Karpas-422 (cell line): ENCODE data around the gene AIP. TPM values are rescaled to one million over a fixed set of nuclear protein-coding genes. Genes with fewer than 3 reads are reported as not detected.

Experiments used
- DNase-seq: peaks from one replicate; pipeline ENCODE4 v3.0.0-alpha.2; 2015
- H2AFZ ChIP-seq: fragments of 200-600 bp; sonication (generic); 2 replicates; pipeline ENCODE4 v1.6.1; 2014; ENCODE audit warnings: antibody characterized with exemption, low read length, mixed read lengths
- H3K27ac ChIP-seq: fragments of 200-600 bp; sonication (generic); 2 replicates; pipeline ENCODE4 v1.5.1; 2014; ENCODE audit warnings: mild to moderate bottlenecking, low read length, moderate library complexity
- H3K27me3 ChIP-seq: fragments of 200-600 bp; sonication (generic); 2 replicates; pipeline ENCODE4 v1.6.1; 2014; ENCODE audit warnings: low read length, mixed read lengths
- H3K36me3 ChIP-seq: fragments of 200-600 bp; sonication (generic); 2 replicates; pipeline ENCODE4 v1.6.1; 2014; ENCODE audit warnings: low read length, mixed read lengths; ENCODE audit not compliant: insufficient read depth
- H3K4me1 ChIP-seq: fragments of 200-600 bp; sonication (generic); 2 replicates; pipeline ENCODE4 v1.6.1; 2014; ENCODE audit warnings: mild to moderate bottlenecking, low read length, mixed read lengths
- H3K4me2 ChIP-seq: fragments of 200-600 bp; sonication (generic); 2 replicates; pipeline ENCODE4 v1.6.1; 2014; ENCODE audit warnings: low read length, low read depth, mild to moderate bottlenecking; ENCODE audit not compliant: poor library complexity, severe bottlenecking
- H3K4me3 ChIP-seq: fragments of 200-600 bp; sonication (generic); 2 replicates; pipeline ENCODE4 v1.5.1; 2014; ENCODE audit warnings: mild to moderate bottlenecking, antibody characterized with exemption, low read length, mixed read lengths
- H3K79me2 ChIP-seq: fragments of 200-600 bp; sonication (generic); 2 replicates; pipeline ENCODE4 v1.6.1; 2014; ENCODE audit warnings: mild to moderate bottlenecking, low read length, mixed read lengths
- H3K9ac ChIP-seq: fragments of 200-600 bp; sonication (generic); 2 replicates; pipeline ENCODE4 v1.6.0; 2014; ENCODE audit warnings: low read length
- H3K9me2 ChIP-seq: fragments of 200-600 bp; sonication (generic), shearing (Covaris generic); replicated peaks from 2 replicates; pipeline ENCODE4 v1.6.0; 2014; ENCODE audit warnings: mild to moderate bottlenecking, low read length, moderate library complexity; ENCODE audit not compliant: insufficient read depth
- H3K9me3 ChIP-seq: fragments of 300-700, 200-600 bp; sonication (generic); 2 replicates; pipeline ENCODE4 v1.6.1; 2014; ENCODE audit warnings: low read length, mixed read lengths
- H4K20me1 ChIP-seq: fragments of 200-600 bp; sonication (generic); 2 replicates; pipeline ENCODE4 v1.6.1; 2014; ENCODE audit warnings: mild to moderate bottlenecking, antibody characterized with exemption, low read length, low read depth; ENCODE audit not compliant: insufficient read depth
- total RNA-seq: library from RNA; depleted of rRNA; stranded (reverse); fragments of >200 nt; shearing (Covaris generic); gene quantifications from 2 replicates; pipeline ENCODE4 v1.2.3, GENCODE V29; 2014; ENCODE audit warnings: low replicate concordance; rRNA removed

AIP gene
- total RNA-seq, result 51.8 and 119 TPM in 2 replicates

DNA sequence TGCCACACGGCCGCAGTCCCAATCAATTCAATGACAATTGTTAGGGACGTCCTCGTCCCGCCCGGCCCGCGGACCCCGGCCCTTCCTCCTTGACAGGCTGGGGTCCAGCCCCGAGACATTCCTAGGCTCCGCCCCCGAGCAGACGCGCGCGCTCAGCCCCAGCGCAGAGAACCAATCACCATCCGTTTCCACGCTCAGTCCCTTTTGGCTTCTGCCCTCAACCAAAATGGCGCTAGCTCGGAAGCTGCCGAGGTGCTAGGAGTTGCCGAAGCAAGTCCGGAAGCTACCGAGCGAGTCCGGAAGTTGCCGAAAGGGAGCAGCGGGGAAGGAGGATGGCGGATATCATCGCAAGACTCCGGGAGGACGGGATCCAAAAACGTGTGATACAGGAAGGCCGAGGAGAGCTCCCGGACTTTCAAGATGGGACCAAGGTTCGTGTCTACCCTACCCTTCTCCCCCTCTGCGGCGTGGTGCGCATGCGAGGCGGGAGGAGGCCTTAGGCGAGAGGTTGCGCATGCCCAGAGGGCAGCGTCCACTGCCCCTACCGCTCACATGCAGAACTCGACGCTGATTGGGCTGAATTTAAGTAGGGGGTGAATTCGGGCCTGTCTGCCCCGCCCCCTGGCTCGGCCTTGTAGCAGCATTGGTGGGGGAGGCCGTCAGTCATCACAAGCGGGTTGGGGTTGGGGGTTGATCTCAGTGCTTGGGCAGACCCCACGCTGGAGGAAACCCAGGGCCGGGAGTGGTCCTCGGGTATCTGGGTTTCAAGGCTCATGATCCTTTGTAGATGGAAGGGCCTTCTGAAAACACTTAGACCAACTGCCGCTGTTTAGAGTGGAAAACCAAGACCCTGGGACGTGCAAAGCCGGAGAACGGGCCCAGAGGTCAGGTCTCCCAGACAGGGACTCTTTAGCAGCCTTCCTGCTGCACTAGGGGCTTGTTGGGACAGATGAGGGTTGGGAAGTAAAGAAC is at the start of gene AIP:
Gene AIP, plus strand, starts transcription at position 200 of the 972 bp plus-strand sequence. Its CDS starts 133 bp downstream, at position 333.
- H3K27me3 ChIP-seq, result no peaks in the 10 kb centered on the region
- peak within 1 kb of the TSS; percentile 60 for H3K4me3 ChIP-seq
- H2AFZ ChIP-seq, result peak within 1 kb of the TSS; percentile 75
- no peaks in the 10 kb centered on the region for H3K9me3 ChIP-seq
- no peaks in the 10 kb centered on the region for H3K36me3 ChIP-seq
- no peaks in the 10 kb centered on the region for H3K9me2 ChIP-seq
- H3K79me2 ChIP-seq, result peaks cover 15% of the 10 kb centered on the region
- H4K20me1 ChIP-seq, result no peaks in the 10 kb centered on the region
- peaks cover 46% of the 10 kb centered on the region for H3K4me1 ChIP-seq
- DNase-seq, result peak; percentile 99
- H3K4me2 ChIP-seq, result peak within 1 kb of the TSS; percentile 80
- peak within 1 kb of the TSS; percentile 88 for H3K27ac ChIP-seq
- peak within 1 kb of the TSS; percentile 70 for H3K9ac ChIP-seq

GRCh38 chr11:67433536-67434394 is 49.1 kb upstream of the AIP start:
- peaks cover 28% of the 10 kb centered on the region for H3K79me2 ChIP-seq
- H3K4me2 ChIP-seq, result peak overlapping the region; percentile 73
- H3K9me2 ChIP-seq, result no peaks in the 10 kb centered on the region
- H3K4me1 ChIP-seq, result peaks cover 64% of the 10 kb centered on the region
- H4K20me1 ChIP-seq, result peaks cover 7% of the 10 kb centered on the region; the same call in 1 of the 2 replicates
- H3K4me3 ChIP-seq, result peak overlapping the region; percentile 86; the same call in 1 of the 2 replicates
- no peaks in the 10 kb centered on the region for H3K27me3 ChIP-seq
- DNase-seq, result peak; percentile 68
- H3K9ac ChIP-seq, result peak overlapping the region; percentile 95
- H2AFZ ChIP-seq, result no peak overlapping the region
- peak overlapping the region; percentile 100 for H3K27ac ChIP-seq
- no peaks in the 10 kb centered on the region for H3K9me3 ChIP-seq
- peaks cover 5% of the 10 kb centered on the region; the same call in 1 of the 2 replicates for H3K36me3 ChIP-seq

DNA sequence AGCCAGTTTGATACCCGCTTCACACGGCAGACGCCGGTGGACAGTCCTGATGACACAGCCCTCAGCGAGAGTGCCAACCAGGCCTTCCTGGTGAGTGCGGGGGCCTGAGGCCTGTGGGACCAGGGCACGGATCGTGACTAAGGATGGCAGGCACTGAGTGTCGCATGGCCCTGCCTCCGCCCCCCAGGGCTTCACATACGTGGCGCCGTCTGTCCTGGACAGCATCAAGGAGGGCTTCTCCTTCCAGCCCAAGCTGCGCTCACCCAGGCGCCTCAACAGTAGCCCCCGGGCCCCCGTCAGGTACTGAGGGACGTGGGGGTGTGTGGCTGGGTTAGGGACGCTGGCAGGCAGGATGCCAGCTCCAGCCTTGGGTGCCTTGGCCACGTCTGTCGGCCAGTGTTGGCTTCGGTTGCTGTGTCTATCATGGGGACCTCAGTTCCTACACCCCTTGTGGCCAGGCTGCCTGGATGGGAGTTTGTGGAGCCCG is 48.4 kb upstream of the AIP start:
- Histone ChIP-seq H3K36me3 (peaks cover 5% of the 10 kb centered on the region; the same call in 1 of the 2 replicates), H3K4me2 (peak overlapping the region; percentile 73), H4K20me1 (peaks cover 7% of the 10 kb centered on the region; the same call in 1 of the 2 replicates), H3K4me1 (peaks cover 66% of the 10 kb centered on the region), H3K27me3 (no peaks in the 10 kb centered on the region), H3K4me3 (peak overlapping the region; percentile 86; the same call in 1 of the 2 replicates), H2AFZ (no peak overlapping the region), H3K9ac (peak overlapping the region; percentile 95), H3K79me2 (peaks cover 28% of the 10 kb centered on the region), H3K9me2 (no peaks in the 10 kb centered on the region), H3K27ac (peak overlapping the region; percentile 100), H3K9me3 (no peaks in the 10 kb centered on the region)
- DNase-seq, result peak; percentile 73

DNA sequence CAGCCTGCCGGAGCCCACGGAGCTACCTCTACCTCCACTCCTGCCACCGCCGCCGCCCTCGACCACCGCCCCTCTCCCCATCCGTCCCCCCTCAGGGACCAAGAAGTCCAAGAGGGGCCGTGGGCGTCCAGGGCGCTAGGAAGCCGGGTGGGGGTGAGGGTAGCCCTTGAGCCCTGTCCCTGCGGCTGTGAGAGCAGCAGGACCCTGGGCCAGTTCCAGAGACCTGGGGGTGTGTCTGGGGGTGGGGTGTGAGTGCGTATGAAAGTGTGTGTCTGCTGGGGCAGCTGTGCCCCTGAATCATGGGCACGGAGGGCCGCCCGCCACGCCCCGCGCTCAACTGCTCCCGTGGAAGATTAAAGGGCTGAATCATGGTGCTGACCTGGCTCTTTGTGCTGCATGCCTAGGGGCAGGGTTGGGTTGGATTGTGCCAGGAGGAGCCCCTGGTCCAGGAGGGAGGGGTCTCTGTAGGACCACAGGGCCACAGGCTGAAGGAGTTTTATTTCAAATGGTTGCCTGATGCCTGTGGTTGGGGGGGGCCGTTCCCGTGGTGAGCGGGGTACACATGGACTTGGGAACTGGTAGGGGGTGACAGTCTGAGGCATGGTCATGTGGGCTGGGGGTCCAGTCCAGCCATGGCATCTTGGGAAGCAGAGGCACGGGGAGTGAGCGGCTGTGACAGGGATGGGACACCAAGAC is 47.6 kb upstream of the AIP start:
- peak overlapping the region; percentile 95 for H3K9ac ChIP-seq
- H3K9me2 ChIP-seq, result no peaks in the 10 kb centered on the region
- H3K4me2 ChIP-seq, result peak overlapping the region; percentile 73
- peak overlapping the region; percentile 100 for H3K27ac ChIP-seq
- H3K36me3 ChIP-seq, result peaks cover 5% of the 10 kb centered on the region; the same call in 1 of the 2 replicates
- peak overlapping the region; percentile 86; the same call in 1 of the 2 replicates for H3K4me3 ChIP-seq
- peaks cover 63% of the 10 kb centered on the region for H3K4me1 ChIP-seq
- H3K9me3 ChIP-seq, result no peaks in the 10 kb centered on the region
- H4K20me1 ChIP-seq, result peaks cover 7% of the 10 kb centered on the region; the same call in 1 of the 2 replicates
- DNase-seq, result peak; percentile 78
- no peak overlapping the region for H2AFZ ChIP-seq
- H3K79me2 ChIP-seq, result peaks cover 24% of the 10 kb centered on the region
- H3K27me3 ChIP-seq, result no peaks in the 10 kb centered on the region

- no peaks in the 10 kb centered on the region for H3K9me3 ChIP-seq
- no peak for DNase-seq
- H3K79me2 ChIP-seq, result peaks cover 24% of the 10 kb centered on the region
- H3K36me3 ChIP-seq, result peaks cover 5% of the 10 kb centered on the region; the same call in 1 of the 2 replicates
- H3K4me3 ChIP-seq, result peak overlapping the region; percentile 86
- peak overlapping the region; percentile 100 for H3K27ac ChIP-seq
- no peaks in the 10 kb centered on the region for H3K27me3 ChIP-seq
- peaks cover 7% of the 10 kb centered on the region; the same call in 1 of the 2 replicates for H4K20me1 ChIP-seq
- peak overlapping the region; percentile 73 for H3K4me2 ChIP-seq
- H2AFZ ChIP-seq, result no peak overlapping the region
- H3K9ac ChIP-seq, result peak overlapping the region; percentile 95
- peaks cover 69% of the 10 kb centered on the region for H3K4me1 ChIP-seq
- H3K9me2 ChIP-seq, result no peaks in the 10 kb centered on the region
These were observed 46.9 kb upstream of the AIP start for GRCh38 chr11:67435727-67436458.

DNA sequence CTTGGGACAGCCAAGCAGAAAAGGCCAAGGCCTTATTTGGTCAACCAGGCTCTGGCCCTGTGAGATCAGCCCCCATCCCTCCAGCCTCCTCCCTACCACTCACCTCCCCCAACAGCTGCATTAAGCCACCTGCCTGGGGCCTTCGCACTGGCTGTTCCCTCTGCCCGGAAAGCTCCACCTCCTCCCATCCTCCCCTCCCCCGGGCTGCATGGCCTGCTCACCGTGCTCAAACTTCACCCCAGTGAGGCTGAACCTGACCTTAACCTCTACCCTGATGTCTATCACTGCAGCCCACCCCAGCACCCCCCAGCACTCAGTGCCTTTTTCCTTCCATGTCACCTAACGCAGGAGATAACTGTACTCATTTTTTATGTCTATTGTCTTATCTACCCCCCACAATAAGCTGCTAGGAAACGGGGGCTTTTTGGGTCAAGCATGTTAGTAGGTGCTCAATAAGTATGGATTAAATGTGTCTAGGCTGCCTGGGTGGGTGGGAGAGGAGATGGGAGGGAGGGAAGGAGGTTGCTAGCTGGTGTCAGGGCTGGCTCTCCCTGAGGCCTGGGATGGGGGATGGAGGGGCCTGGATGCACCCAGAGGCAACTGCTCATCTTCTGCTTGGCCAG is 46.3 kb upstream of the AIP start:
- peaks cover 7% of the 10 kb centered on the region; the same call in 1 of the 2 replicates for H4K20me1 ChIP-seq
- no peaks in the 10 kb centered on the region for H3K9me2 ChIP-seq
- no peak overlapping the region for H2AFZ ChIP-seq
- H3K4me2 ChIP-seq, result peak overlapping the region; percentile 73
- peaks cover 24% of the 10 kb centered on the region for H3K79me2 ChIP-seq
- H3K9me3 ChIP-seq, result no peaks in the 10 kb centered on the region
- H3K27me3 ChIP-seq, result no peaks in the 10 kb centered on the region
- peak overlapping the region; percentile 100 for H3K27ac ChIP-seq
- peak overlapping the region; percentile 95 for H3K9ac ChIP-seq
- H3K36me3 ChIP-seq, result peaks cover 5% of the 10 kb centered on the region; the same call in 1 of the 2 replicates
- DNase-seq, result peak; percentile 96
- H3K4me3 ChIP-seq, result peak overlapping the region; percentile 86
- peaks cover 69% of the 10 kb centered on the region for H3K4me1 ChIP-seq
